ENCODE data around the gene COL5A3. TPM values are rescaled to one million over a fixed set of nuclear protein-coding genes. Genes with fewer than 3 reads are reported as not detected.
A peak's percentile ranks its signal among the peaks of the same experiment; 100 is the strongest.

Gene COL5A3
- total and polyA plus RNA-seq, 2 experiments from 2014 or later, result 1.0 to 1.2 TPM

GRCh38 chr19:9967326-9967725 is 43.0 kb downstream of the COL5A3 start:
- Histone ChIP-seq H3K4me2 (peak overlapping the region; percentile 75), H3K4me1 (ENCODE audit: insufficient read depth) (peaks cover 10% of the 10 kb centered on the region; the same call in 1 of the 2 replicates), H4K20me1 (replicated peaks; ENCODE audit: insufficient read depth) (no peaks in the 10 kb centered on the region), H3K9me2 (ENCODE audit: insufficient read depth) (no peaks in the 10 kb centered on the region), H3K36me3 (ENCODE audit: insufficient read depth) (no peaks in the 10 kb centered on the region), H3F3A (replicated peaks; ENCODE audit: low read depth) (no peaks in the 10 kb centered on the region), H3K79me2 (replicated peaks; ENCODE audit: insufficient read depth) (no peaks in the 10 kb centered on the region), H3K27ac (ENCODE audit: low read depth) (no peak overlapping the region), H2AFZ (no peak overlapping the region), H3K27me3 (ENCODE audit: insufficient read depth) (peaks cover 16% of the 10 kb centered on the region), H3K4me3 (peak overlapping the region; percentile 61; the same call in 1 of the 2 replicates)
- H3K27ac Mint-ChIP-seq, result no peak overlapping the region
- no peak for DNase-seq (ENCODE audit: low spot score)
- H3K9me3 Mint-ChIP-seq, result no peaks in the 10 kb centered on the region; the same call in 1 of the 3 replicates
- H3K27me3 Mint-ChIP-seq (ENCODE audit: insufficient read depth, low read depth, poor library complexity), result peaks cover 20% of the 10 kb centered on the region
- no peak for TF ChIP-seq NANOG (IDR thresholded peaks at IDR 0.05; ENCODE audit: borderline replicate concordance)
- no peak for TF ChIP-seq REST (IDR thresholded peaks at IDR 0.05; ENCODE audit: unreplicated experiment)
- no peak for TF ChIP-seq JUNB (IDR thresholded peaks at IDR 0.05; ENCODE audit: unreplicated experiment)
- no peaks in the 10 kb centered on the region; the same call in 2 of the 3 replicates for H3K36me3 Mint-ChIP-seq (ENCODE audit: low read depth)
- ATAC-seq, result no peak
- H3K4me3 Mint-ChIP-seq, result peak overlapping the region; percentile 3; the same call in 1 of the 3 replicates
- H3K4me1 Mint-ChIP-seq, result peaks cover 8% of the 10 kb centered on the region

GRCh38 chr19:9966448-9966847 is 43.9 kb downstream of the COL5A3 start:
- no peaks in the 10 kb centered on the region for H3K79me2 ChIP-seq (replicated peaks; ENCODE audit: insufficient read depth)
- no peak for TF ChIP-seq ZNF114 (CRISPR knock-in tag; IDR thresholded peaks at IDR 0.05)
- TF ChIP-seq REST (IDR thresholded peaks at IDR 0.05; ENCODE audit: unreplicated experiment), result no peak
- peak; percentile 9 to 40; a peak in 2 of 4 replicates for TF ChIP-seq CTCF (conservative IDR thresholded peaks at IDR 0.05; ENCODE audit: low read depth in 2 of 2)
- TF ChIP-seq EZH2phosphoT487 (IDR thresholded peaks at IDR 0.05; ENCODE audit: unreplicated experiment), result no peak
- no peak for TF ChIP-seq JUNB (IDR thresholded peaks at IDR 0.05; ENCODE audit: unreplicated experiment)
- TF ChIP-seq CREB1 (CRISPR knock-in tag; IDR thresholded peaks at IDR 0.05; ENCODE audit: low read depth), result 0 out of 2 replicates have a peak, but pooled peaks have one; percentile 9
- no peaks in the 10 kb centered on the region for H3K9me2 ChIP-seq (ENCODE audit: insufficient read depth)
- no peaks in the 10 kb centered on the region for H3K36me3 ChIP-seq (ENCODE audit: insufficient read depth)
- Mint-ChIP-seq H3K9me3 (no peaks in the 10 kb centered on the region; the same call in 1 of the 3 replicates), H3K27me3 (ENCODE audit: insufficient read depth, low read depth, poor library complexity) (peaks cover 18% of the 10 kb centered on the region), H3K4me3 (peak overlapping the region; percentile 62), H3K27ac (no peak overlapping the region), H3K36me3 (ENCODE audit: low read depth) (no peaks in the 10 kb centered on the region), H3K4me1 (peaks cover 8% of the 10 kb centered on the region)
- no peak overlapping the region for H3K27ac ChIP-seq (ENCODE audit: low read depth)
- ATAC-seq (peak; percentile 97), DNase-seq (ENCODE audit: low spot score) (peak; percentile 89)
- peak overlapping the region; percentile 61 for H3K4me3 ChIP-seq
- H3F3A ChIP-seq (replicated peaks; ENCODE audit: low read depth), result no peaks in the 10 kb centered on the region
- peaks cover 10% of the 10 kb centered on the region; the same call in 1 of the 2 replicates for H3K4me1 ChIP-seq (ENCODE audit: insufficient read depth)
- H2AFZ ChIP-seq, result peak overlapping the region; percentile 96
- no peaks in the 10 kb centered on the region for H4K20me1 ChIP-seq (replicated peaks; ENCODE audit: insufficient read depth)
- peaks cover 16% of the 10 kb centered on the region for H3K27me3 ChIP-seq (ENCODE audit: insufficient read depth)
- peak overlapping the region; percentile 75 for H3K4me2 ChIP-seq
